ENCODE data around the gene FAU. TPM values are rescaled to one million over a fixed set of nuclear protein-coding genes. Genes with fewer than 3 reads are reported as not detected.

FAU gene
- total and polyA plus RNA-seq, 9 of the 15 experiments (the other 6 are each of a cell fraction or from before 2014, with no cell fraction given): 433 to 1,827 (median 942) TPM

DNA sequence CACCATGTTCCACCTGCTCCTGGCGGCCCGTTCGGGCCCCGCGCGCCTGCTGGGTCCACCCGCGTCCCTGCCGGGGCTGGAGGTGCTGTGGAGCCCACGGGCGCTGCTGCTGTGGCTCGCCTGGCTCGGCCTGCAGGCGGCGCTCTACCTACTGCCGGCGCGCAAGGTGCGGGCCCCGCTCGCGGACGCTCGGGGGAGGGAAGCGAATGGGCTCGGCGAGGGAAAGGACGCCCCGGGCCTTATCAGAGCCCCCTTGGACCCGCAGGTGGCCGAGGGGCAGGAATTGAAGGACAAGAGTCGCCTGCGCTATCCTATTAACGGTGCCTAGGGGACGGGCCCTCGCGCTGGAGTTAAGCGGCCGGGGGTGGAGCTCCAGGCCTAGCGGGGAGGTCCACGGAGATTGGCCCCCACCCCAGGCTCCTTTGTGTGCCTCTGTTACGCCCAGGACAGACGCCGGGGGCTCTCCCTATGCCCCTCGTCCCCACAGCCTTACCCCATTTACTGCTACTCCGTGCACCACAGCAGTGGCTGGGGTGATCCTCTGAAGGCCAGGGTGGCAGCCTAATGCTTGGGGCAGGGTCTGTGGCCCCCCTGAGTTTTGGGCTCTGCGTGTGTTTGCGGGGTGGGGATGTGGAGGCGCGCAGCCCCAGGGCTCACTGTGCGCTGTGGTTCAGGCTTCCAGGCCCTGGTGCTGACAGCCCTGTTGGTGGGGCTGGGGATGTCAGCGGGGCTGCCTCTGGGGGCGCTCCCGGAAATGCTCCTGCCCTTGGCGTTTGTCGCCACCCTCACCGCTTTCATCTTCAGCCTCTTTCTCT lies 9.2 kb downstream of the FAU start (continued):
- TF ChIP-seq RBM22 (IDR thresholded peaks at IDR 0.05; ENCODE audit: low read depth, low read length, poor library complexity, severe bottlenecking) (peak; percentile 71), HNRNPK (IDR thresholded peaks at IDR 0.05; ENCODE audit: low read depth, low read length, poor library complexity, severe bottlenecking) (peak; percentile 30), CHD4 (IDR thresholded peaks at IDR 0.05; ENCODE audit: insufficient read depth, insufficient replicate concordance, low read depth, low read length, poor library complexity, severe bottlenecking) (no peak), MAFF (IDR thresholded peaks at IDR 0.05; ENCODE audit: low read length) (no peak), ZNF239 (CRISPR knock-in tag; IDR thresholded peaks at IDR 0.05) (peak; percentile 90), HNRNPUL1 (IDR thresholded peaks at IDR 0.05; ENCODE audit: low read length) (peak; percentile 23; the same call in 1 of the 2 replicates), COPS2 (conservative IDR thresholded peaks at IDR 0.05) (no peak), FUS (optimal IDR thresholded peaks at IDR 0.05; ENCODE audit: low read depth, low read length) (peak; percentile 66), ZNF384 (IDR thresholded peaks at IDR 0.05; ENCODE audit: low read depth, low read length) (0 out of 2 replicates have a peak, but pooled peaks have one; percentile 28), ZBTB1 (CRISPR knock-in tag; IDR thresholded peaks at IDR 0.05; ENCODE audit: borderline replicate concordance, low read depth) (peak; percentile 68), XRCC5 (IDR thresholded peaks at IDR 0.05; ENCODE audit: low read depth, low read length) (peak; percentile 72; the same call in 1 of the 2 replicates), SMARCA4 (IDR thresholded peaks at IDR 0.05) (no peak), ZBED1 (IDR thresholded peaks at IDR 0.05) (no peak), PHB (CRISPR knock-in tag; IDR thresholded peaks at IDR 0.05) (no peak), NCOA1 (IDR thresholded peaks at IDR 0.05; ENCODE audit: low read depth) (no peak)
- TF ChIP-seq, protein P1, sequence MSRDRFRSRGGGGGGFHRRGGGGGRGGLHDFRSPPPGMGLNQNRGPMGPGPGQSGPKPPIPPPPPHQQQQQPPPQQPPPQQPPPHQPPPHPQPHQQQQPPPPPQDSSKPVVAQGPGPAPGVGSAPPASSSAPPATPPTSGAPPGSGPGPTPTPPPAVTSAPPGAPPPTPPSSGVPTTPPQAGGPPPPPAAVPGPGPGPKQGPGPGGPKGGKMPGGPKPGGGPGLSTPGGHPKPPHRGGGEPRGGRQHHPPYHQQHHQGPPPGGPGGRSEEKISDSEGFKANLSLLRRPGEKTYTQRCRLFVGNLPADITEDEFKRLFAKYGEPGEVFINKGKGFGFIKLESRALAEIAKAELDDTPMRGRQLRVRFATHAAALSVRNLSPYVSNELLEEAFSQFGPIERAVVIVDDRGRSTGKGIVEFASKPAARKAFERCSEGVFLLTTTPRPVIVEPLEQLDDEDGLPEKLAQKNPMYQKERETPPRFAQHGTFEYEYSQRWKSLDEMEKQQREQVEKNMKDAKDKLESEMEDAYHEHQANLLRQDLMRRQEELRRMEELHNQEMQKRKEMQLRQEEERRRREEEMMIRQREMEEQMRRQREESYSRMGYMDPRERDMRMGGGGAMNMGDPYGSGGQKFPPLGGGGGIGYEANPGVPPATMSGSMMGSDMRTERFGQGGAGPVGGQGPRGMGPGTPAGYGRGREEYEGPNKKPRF (IDR thresholded peaks at IDR 0.05; ENCODE audit: low read depth, low read length): no peak
- TF ChIP-seq, protein P2, sequence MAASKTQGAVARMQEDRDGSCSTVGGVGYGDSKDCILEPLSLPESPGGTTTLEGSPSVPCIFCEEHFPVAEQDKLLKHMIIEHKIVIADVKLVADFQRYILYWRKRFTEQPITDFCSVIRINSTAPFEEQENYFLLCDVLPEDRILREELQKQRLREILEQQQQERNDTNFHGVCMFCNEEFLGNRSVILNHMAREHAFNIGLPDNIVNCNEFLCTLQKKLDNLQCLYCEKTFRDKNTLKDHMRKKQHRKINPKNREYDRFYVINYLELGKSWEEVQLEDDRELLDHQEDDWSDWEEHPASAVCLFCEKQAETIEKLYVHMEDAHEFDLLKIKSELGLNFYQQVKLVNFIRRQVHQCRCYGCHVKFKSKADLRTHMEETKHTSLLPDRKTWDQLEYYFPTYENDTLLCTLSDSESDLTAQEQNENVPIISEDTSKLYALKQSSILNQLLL (CRISPR knock-in tag; IDR thresholded peaks at IDR 0.05; ENCODE audit: borderline replicate concordance): no peak
- TF ChIP-seq, protein P3, sequence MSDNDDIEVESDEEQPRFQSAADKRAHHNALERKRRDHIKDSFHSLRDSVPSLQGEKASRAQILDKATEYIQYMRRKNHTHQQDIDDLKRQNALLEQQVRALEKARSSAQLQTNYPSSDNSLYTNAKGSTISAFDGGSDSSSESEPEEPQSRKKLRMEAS (CRISPR knock-in tag; IDR thresholded peaks at IDR 0.05): peak; percentile 51
- TF ChIP-seq, protein P4, sequence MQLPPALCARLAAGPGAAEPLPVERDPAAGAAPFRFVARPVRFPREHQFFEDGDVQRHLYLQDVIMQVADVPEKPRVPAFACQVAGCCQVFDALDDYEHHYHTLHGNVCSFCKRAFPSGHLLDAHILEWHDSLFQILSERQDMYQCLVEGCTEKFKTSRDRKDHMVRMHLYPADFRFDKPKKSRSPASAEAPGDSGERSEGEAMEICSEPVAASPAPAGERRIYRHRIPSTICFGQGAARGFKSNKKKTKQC (CRISPR knock-in tag; IDR thresholded peaks at IDR 0.05): peak; percentile 77; the same call in 1 of the 2 replicates
- TF ChIP-seq, protein P5, sequence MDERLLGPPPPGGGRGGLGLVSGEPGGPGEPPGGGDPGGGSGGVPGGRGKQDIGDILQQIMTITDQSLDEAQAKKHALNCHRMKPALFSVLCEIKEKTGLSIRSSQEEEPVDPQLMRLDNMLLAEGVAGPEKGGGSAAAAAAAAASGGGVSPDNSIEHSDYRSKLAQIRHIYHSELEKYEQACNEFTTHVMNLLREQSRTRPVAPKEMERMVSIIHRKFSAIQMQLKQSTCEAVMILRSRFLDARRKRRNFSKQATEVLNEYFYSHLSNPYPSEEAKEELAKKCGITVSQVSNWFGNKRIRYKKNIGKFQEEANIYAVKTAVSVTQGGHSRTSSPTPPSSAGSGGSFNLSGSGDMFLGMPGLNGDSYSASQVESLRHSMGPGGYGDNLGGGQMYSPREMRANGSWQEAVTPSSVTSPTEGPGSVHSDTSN (CRISPR knock-in tag; IDR thresholded peaks at IDR 0.05; ENCODE audit: low read depth): no peak
- TF ChIP-seq, protein P5 (tag; conservative IDR thresholded peaks at IDR 0.05; ENCODE audit: low read depth): no peak
